Mesenteric fat pad (tissue), 1 donor: ENCODE measurements around the gene BATF3. TPM values are rescaled to one million over a fixed set of nuclear protein-coding genes. Genes with fewer than 3 reads are reported as not detected.

Experiments
- DNase-seq: peaks from one replicate; pipeline ENCODE4 v3.0.0-alpha.2; 2020; ENCODE audit warnings: low spot score
- total RNA-seq: library from RNA; stranded (reverse); fragmentation: NEBNext Ultra II Directional; extraction: Animal tissue kit (Norgen Biotek cat#: 25700); gene quantifications from one replicate; pipeline ENCODE4 v1.2.1, GENCODE V29; 2021
- donor health status: DM: yes; HTN: yes; CAD: no.

The BATF3 gene
- total RNA-seq, 1 donor from 2014 or later, result 18.8 TPM

GRCh38 chr1:212685429-212685828, 14.2 kb downstream of the BATF3 start:
- no peak for DNase-seq

GRCh38 chr1:212684521-212685090, 15.0 kb downstream of the BATF3 start:
- no peak for DNase-seq

GRCh38 chr1:212684076-212684475, 15.6 kb downstream of the BATF3 start:
- DNase-seq, result no peak

GRCh38 chr1:212683357-212683722, 16.3 kb downstream of the BATF3 start:
- DNase-seq, result no peak

GRCh38 chr1:212680680-212681389, 18.8 kb downstream of the BATF3 start:
- DNase-seq, result no peak

- no peak for DNase-seq
Measured at GRCh38 chr1:212678456-212679410, 20.9 kb downstream of the BATF3 start.

GRCh38 chr1:212677573-212677972, 22.1 kb downstream of the BATF3 start:
- no peak for DNase-seq

- DNase-seq, result no peak
Measured at GRCh38 chr1:212677136-212677535, 22.5 kb downstream of the BATF3 start.

GRCh38 chr1:212675675-212676074, 24.0 kb downstream of the BATF3 start:
- DNase-seq, result no peak

GRCh38 chr1:212674872-212675271, 24.8 kb downstream of the BATF3 start:
- no peak for DNase-seq

- DNase-seq, result peak; percentile 9
Measured at GRCh38 chr1:212671342-212672031, 28.2 kb downstream of the BATF3 start.

GRCh38 chr1:212670882-212671281, 28.8 kb downstream of the BATF3 start:
- DNase-seq, result peak; percentile 33

- no peak for DNase-seq
Measured at GRCh38 chr1:212670301-212670700, 29.3 kb downstream of the BATF3 start.

GRCh38 chr1:212669600-212669999, 30.0 kb downstream of the BATF3 start:
- DNase-seq, result peak; percentile 69

- peak; percentile 75 for DNase-seq
Measured at GRCh38 chr1:212669102-212669501, 30.5 kb downstream of the BATF3 start.

- peak; percentile 53 for DNase-seq
Measured at GRCh38 chr1:212668477-212668876, 31.2 kb downstream of the BATF3 start.

GRCh38 chr1:212667223-212668139, 32.2 kb downstream of the BATF3 start:
- DNase-seq, result peak; percentile 78

- peak; percentile 75 for DNase-seq
Measured at GRCh38 chr1:212666116-212666775, 33.4 kb downstream of the BATF3 start.

GRCh38 chr1:212665241-212666115, 34.2 kb downstream of the BATF3 start:
- DNase-seq, result peak; percentile 93
